Bronchial epithelial cell (primary cell): ENCODE measurements around the gene HK2. TPM values are rescaled to one million over a fixed set of nuclear protein-coding genes. Genes with fewer than 3 reads are reported as not detected.

ENCODE experiments used
- DNase-seq: peaks from one replicate; pipeline ENCODE4 v3.0.0-alpha.2; 2010; ENCODE audit warnings: low read depth
- FAIRE-seq: peaks from 2 replicates; lab custom pipeline; 2011; peaks lifted over from hg19 to GRCh38; lab: Jason Lieb, UNC
- H3K27me3 ChIP-seq: 2 replicates; pipeline ENCODE4 v1.5.1; 2011; ENCODE audit warnings: low read length; ENCODE audit not compliant: control insufficient read depth, insufficient read depth
- H3K36me3 ChIP-seq: 2 replicates; pipeline ENCODE4 v1.5.1; 2011; ENCODE audit warnings: low read length; ENCODE audit not compliant: control insufficient read depth, insufficient read depth
- H3K4me3 ChIP-seq: 2 replicates; pipeline ENCODE4 v1.5.1; 2011; ENCODE audit warnings: mild to moderate bottlenecking, low read depth, low read length, control low read depth
- total RNA-seq: library from RNA; depleted of rRNA; stranded (reverse); fragments of >200 nt; gene quantifications from 2 replicates; pipeline ENCODE4 v1.2.1, GENCODE V29; 2014
- TF ChIP-seq, protein P1 (sequence below): IDR thresholded peaks from 2 replicates; pipeline ENCODE4 v1.5.1; 2011; ENCODE audit warnings: mild to moderate bottlenecking, moderate library complexity, low read length, control low read depth, inconsistent platforms; ENCODE audit not compliant: insufficient read depth, severe bottlenecking

HK2 gene
- total RNA-seq, 1 donor from 2014 or later = 158 TPM

DNA sequence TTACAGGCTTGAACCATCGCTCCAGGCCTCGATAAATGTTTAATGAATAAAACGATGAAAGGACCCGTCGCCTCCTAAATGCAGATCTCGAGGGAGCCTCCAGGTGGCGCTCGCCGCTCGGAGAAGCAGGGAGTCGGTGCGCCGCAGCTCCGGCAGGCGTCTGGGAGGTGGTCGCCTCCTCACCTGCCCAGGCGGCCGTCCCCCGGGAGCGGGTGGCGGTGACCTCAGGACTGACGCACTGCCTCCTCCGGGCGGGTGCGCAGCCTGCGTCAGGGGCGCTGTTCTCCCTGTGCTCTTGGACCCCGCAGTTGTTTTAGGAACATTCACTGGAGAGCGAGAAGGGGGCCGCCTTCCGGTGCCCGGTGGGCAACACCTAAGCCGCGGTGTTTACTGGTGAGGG, 85.9 kb downstream of the HK2 start:
- peak; percentile 21 for DNase-seq
- H3K4me3 ChIP-seq = peak overlapping the region; percentile 11

DNA sequence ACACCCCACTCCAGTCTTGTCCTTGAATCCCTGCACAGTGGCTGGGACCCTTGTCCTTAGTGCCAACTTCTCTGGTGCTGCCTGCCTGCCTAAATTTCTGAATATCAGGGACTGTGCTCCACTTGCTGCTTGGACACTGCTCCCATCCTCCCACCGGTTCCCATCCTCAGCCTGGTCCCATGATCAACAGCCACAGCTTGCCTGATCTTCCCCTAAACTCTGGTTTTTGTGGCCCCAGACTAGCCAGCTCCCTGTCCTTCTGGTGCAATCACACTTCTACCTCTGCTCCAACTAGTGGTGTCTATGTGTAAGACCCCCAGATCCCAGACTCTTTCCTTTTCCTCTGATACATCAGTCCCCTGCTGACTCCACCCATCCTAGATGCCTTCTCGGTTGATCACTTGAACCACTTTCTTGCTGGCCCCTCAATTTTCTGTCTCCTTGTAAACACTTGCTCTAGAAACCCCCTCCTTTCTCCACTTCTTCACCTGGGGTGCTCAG, 87.4 kb downstream of the HK2 start:
- TF ChIP-seq, protein P1, sequence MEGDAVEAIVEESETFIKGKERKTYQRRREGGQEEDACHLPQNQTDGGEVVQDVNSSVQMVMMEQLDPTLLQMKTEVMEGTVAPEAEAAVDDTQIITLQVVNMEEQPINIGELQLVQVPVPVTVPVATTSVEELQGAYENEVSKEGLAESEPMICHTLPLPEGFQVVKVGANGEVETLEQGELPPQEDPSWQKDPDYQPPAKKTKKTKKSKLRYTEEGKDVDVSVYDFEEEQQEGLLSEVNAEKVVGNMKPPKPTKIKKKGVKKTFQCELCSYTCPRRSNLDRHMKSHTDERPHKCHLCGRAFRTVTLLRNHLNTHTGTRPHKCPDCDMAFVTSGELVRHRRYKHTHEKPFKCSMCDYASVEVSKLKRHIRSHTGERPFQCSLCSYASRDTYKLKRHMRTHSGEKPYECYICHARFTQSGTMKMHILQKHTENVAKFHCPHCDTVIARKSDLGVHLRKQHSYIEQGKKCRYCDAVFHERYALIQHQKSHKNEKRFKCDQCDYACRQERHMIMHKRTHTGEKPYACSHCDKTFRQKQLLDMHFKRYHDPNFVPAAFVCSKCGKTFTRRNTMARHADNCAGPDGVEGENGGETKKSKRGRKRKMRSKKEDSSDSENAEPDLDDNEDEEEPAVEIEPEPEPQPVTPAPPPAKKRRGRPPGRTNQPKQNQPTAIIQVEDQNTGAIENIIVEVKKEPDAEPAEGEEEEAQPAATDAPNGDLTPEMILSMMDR = no peak
- H3K27me3 ChIP-seq = no peaks in the 10 kb centered on the region
- no peaks in the 10 kb centered on the region for H3K36me3 ChIP-seq
- no peak overlapping the region for H3K4me3 ChIP-seq
- no peak for FAIRE-seq
- DNase-seq = no peak

More for the DNA sequence above, 85.9 kb downstream of the HK2 start:
- TF ChIP-seq, protein P1 = peak; percentile 84
- no peak for FAIRE-seq
- no peaks in the 10 kb centered on the region for H3K27me3 ChIP-seq
- H3K36me3 ChIP-seq = no peaks in the 10 kb centered on the region

DNA sequence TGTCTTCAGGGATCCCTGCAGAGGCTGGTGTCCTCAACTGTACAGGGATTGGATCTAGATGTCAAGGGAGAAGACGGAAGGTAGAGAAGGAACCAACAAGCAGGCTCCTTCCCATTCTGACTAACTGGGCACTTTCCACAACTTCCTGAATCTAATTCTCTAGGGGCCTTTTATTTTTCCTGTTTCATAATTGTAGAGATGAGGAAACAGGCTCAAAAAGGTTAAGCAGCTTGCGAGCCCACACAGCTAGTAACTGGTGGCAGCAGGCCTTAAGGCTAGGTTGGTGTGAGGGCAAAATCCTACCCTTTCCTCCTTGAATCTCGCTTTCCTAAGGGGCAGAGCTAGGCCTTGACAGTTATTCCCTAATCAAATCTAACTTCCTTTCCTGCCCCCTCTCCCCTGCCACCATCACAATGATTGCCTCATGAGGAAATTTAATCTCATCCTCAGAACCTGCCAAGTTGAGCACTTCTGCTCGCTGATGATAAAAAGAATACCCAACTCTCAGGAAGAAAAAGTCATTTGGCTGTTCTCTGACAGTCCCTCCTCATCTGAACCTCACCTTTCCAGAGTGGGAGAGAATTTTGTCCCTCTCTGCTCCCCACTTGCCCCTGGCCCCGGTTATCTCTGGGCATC, 88.8 kb downstream of the HK2 start:
- H3K27me3 ChIP-seq = no peaks in the 10 kb centered on the region
- no peaks in the 10 kb centered on the region for H3K36me3 ChIP-seq
- H3K4me3 ChIP-seq = no peak overlapping the region
- DNase-seq = no peak
- no peak for FAIRE-seq
- TF ChIP-seq, protein P1 = no peak

DNA sequence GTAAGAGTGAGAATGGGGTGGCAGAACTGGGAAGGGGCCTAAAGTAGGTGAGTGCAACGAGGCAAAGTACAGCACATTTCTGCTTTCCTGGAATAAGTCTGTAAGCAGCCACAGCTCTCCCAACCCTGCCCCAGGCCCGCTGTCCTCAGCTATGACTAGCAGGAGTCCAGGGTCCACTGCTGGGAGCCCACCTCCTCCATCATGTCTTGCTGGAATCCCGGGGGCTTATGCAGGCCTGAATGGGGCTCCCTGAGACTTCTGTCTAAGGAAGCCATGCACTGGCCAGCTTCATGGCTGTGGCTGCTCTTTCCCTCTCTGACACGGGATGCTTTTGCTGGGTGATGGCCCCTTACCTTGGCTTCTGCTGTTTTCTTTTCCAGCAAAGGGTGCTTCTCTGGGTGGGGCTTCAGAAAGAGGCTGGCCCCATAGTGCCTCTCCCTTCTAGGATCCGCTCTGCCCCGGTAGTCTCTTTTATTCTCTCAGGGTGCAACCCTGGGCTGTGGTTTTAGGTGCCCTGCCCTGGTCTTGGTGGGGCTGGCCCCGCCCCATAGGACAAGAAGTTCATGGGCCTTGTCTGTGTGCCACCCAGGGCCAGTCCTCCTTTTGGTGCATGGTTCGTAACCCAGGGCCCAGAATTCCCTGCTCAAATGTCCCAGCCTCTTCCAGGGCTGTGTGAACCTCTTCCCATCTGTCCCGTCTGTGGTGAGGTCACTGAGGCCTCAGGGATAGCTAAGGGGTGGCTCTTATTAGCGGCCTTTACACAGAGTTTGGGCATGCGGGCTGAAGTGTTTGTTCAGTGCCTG, 90.7 kb downstream of the HK2 start:
- TF ChIP-seq, protein P1 = no peak
- no peaks in the 10 kb centered on the region for H3K36me3 ChIP-seq
- DNase-seq = no peak
- no peak for FAIRE-seq
- H3K27me3 ChIP-seq = no peaks in the 10 kb centered on the region
- no peak overlapping the region for H3K4me3 ChIP-seq

DNA sequence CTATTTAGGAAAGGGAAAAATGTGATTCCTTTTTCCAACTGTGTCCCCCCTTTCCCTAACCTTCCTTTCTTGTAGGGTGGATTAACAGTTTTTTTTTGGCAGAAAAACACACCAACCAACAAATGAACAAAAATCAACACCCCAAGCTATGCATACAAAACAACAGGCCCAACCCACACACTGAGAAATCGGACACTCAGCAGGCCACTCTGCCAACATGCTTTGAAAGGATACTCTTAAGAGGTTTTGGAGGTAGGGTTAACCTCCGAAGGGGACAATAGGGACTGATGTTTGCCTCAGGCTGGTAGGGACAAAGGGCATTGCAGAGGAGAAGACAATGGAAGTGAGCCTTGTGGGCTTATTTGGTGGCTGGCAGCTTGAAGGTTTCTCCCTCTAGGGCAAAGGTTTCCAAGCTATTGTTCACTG, 91.4 kb downstream of the HK2 start:
- no peak for FAIRE-seq
- TF ChIP-seq, protein P1 = no peak
- DNase-seq = no peak

More for the DNA sequence above, 91.4 kb downstream of the HK2 start:
- no peaks in the 10 kb centered on the region for H3K27me3 ChIP-seq
- H3K4me3 ChIP-seq = no peak overlapping the region
- no peaks in the 10 kb centered on the region for H3K36me3 ChIP-seq
